Skeletal muscle tissue (tissue), 4 donors: ENCODE data around the gene RGS7. TPM values are rescaled to one million over a fixed set of nuclear protein-coding genes. Genes with fewer than 3 reads are reported as not detected.

Experiments
- H3K27ac ChIP-seq: one replicate; pipeline ENCODE4 v1.7.0; 2013; ENCODE audit warnings: mild to moderate bottlenecking, low read depth, low read length, inconsistent platforms
- H3K27me3 ChIP-seq, 3 donors: one replicate each; pipeline ENCODE4 v1.7.0; 2013; ENCODE audit warnings: low read length in 3 of 3; ENCODE audit not compliant: control insufficient read depth in 3 of 3, insufficient read depth in 3 of 3
- H3K36me3 ChIP-seq, 3 donors: one replicate each; pipeline ENCODE4 v1.7.0; 2013; ENCODE audit warnings: low read length in 3 of 3; ENCODE audit not compliant: control insufficient read depth in 3 of 3, insufficient read depth in 3 of 3
- H3K4me1 ChIP-seq, 3 donors: one replicate each; pipeline ENCODE4 v1.7.0; 2013; ENCODE audit warnings: low read length in 3 of 3, mild to moderate bottlenecking in 3 of 3; ENCODE audit not compliant: control insufficient read depth in 3 of 3, insufficient read depth in 3 of 3
- H3K4me3 ChIP-seq, 3 donors: one replicate each; pipeline ENCODE4 v1.7.0; 2013; ENCODE audit warnings: low read length in 3 of 3
- H3K9ac ChIP-seq, 3 donors: one replicate each; pipeline ENCODE4 v1.7.0; 2013; ENCODE audit warnings: low read length in 3 of 3, mild to moderate bottlenecking in 3 of 3, moderate library complexity in 2 of 3, low read depth in 1 of 3
- H3K9me3 ChIP-seq, 3 donors: one replicate each; pipeline ENCODE4 v1.7.0; 2013; ENCODE audit warnings: low read length in 3 of 3; ENCODE audit not compliant: control insufficient read depth in 3 of 3
- total RNA-seq: library from RNA; depleted of rRNA; stranded (reverse); fragments of >200 nt; gene quantifications from one replicate; pipeline ENCODE4 v1.2.3, GENCODE V29; 2014
- donor health status: Osteomylitis.

RGS7 gene
- total RNA-seq, 1 donor from 2014 or later = not detected

GRCh38 chr1:240806200-240806745 is 550.7 kb downstream of the RGS7 start:
- Histone ChIP-seq H3K27ac (no peak overlapping the region), H3K27me3 (no peaks in the 10 kb centered on the region), H3K36me3 (no peaks in the 10 kb centered on the region), H3K4me1 (no peaks in the 10 kb centered on the region), H3K9me3 (no peaks in the 10 kb centered on the region), H3K9ac (no peak overlapping the region), H3K4me3 (no peak overlapping the region)

GRCh38 chr1:240804475-240804874 is 552.5 kb downstream of the RGS7 start:
- Histone ChIP-seq H3K9ac (no peak overlapping the region), H3K36me3 (no peaks in the 10 kb centered on the region), H3K9me3 (peaks cover 0 to 2% (median 0%) of the 10 kb centered on the region in 3 donors), H3K4me1 (no peaks in the 10 kb centered on the region), H3K27me3 (no peaks in the 10 kb centered on the region), H3K4me3 (no peak overlapping the region), H3K27ac (no peak overlapping the region)

DNA sequence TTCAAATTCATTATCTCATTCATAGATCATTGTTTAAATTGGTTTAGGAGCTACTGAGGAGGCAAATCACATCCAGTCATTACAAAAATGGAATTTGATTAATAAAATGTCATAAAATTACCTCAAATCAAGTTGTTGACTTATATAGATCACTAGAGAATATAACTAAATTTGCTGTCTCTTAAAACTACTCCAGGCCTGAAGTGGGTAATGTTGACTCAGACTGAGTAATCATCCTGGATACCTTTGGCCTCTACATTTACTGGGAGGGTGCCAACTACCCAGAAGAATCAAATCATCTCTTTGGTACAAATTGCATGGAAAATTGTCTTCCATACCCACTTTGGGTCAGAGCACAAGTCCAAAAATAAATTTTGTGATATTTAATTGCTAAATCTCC is 553.9 kb downstream of the RGS7 start:
- Histone ChIP-seq H3K4me1 (no peaks in the 10 kb centered on the region), H3K9ac (no peak overlapping the region), H3K4me3 (no peak overlapping the region), H3K36me3 (no peaks in the 10 kb centered on the region), H3K9me3 (peaks cover 0 to 2% (median 0%) of the 10 kb centered on the region in 3 donors), H3K27ac (no peak overlapping the region), H3K27me3 (no peaks in the 10 kb centered on the region)

DNA sequence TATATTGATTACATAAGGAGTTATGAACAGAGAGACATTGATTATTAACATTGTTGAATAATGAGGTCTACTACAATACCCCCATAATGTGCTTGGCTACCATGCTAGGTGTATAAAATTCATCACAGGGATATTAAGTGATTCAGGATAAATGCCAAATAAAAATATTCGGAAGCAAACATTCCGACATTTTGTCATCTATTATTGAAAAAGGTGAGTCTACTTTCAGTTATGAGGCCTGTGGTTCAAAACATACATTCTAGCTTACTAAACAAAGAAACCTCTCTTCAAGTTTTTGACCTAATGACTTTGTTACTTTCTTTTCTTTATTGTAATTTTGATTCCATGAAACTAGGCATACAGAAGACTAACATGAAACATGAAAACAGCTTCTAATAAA is 554.7 kb downstream of the RGS7 start:
- H3K4me3 ChIP-seq = no peak overlapping the region
- no peak overlapping the region for H3K9ac ChIP-seq
- H3K4me1 ChIP-seq = no peaks in the 10 kb centered on the region
- H3K36me3 ChIP-seq = no peaks in the 10 kb centered on the region
- H3K27me3 ChIP-seq = no peaks in the 10 kb centered on the region
- H3K9me3 ChIP-seq = peaks cover 0 to 2% (median 0%) of the 10 kb centered on the region in 3 donors
- no peak overlapping the region for H3K27ac ChIP-seq

DNA sequence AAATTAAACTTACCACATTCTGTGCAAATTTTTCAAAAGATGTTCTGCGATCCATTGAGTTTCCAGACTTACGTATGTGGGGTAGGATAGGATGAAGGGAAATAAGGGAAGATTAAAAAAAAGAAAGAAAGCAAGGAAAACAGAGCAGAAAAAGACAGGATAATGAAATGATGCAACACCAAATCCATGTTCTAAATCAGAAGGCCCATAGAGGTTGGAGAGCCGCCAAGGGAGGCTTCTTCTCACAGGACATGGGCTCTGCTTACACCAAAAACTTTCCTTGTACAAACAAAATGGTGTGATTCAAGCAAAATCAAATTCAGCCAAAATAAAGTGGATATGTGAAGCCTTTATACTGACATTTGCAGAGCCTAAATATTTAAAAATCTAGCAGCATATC is 555.6 kb downstream of the RGS7 start:
- no peaks in the 10 kb centered on the region for H3K27me3 ChIP-seq
- peaks cover 0 to 2% (median 0%) of the 10 kb centered on the region in 3 donors for H3K9me3 ChIP-seq
- H3K4me3 ChIP-seq = no peak overlapping the region
- no peaks in the 10 kb centered on the region for H3K36me3 ChIP-seq
- H3K9ac ChIP-seq = no peak overlapping the region
- H3K4me1 ChIP-seq = no peaks in the 10 kb centered on the region
- no peak overlapping the region for H3K27ac ChIP-seq

DNA sequence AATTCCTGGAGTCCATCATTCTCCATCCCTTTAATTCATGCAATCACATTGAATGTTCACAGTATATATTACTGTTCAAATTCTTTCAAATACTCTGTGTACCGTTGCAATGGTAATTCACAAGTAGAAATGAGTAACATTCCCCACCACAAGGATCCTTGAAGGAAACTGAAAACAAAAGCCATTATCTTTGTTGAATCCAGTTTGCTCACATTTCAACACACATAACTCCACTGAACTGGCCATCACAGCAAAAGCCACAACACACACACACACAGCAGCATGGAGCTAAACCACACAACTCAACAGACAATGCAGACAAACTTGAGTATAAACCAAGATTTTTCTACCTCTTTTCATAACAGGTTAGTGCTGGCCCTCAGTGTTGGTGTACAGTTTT is 556.7 kb downstream of the RGS7 start:
- Histone ChIP-seq H3K4me1 (no peaks in the 10 kb centered on the region), H3K4me3 (no peak overlapping the region), H3K9me3 (peaks cover 0 to 2% (median 0%) of the 10 kb centered on the region in 3 donors), H3K27ac (no peak overlapping the region), H3K27me3 (no peaks in the 10 kb centered on the region), H3K9ac (no peak overlapping the region), H3K36me3 (no peaks in the 10 kb centered on the region)

DNA sequence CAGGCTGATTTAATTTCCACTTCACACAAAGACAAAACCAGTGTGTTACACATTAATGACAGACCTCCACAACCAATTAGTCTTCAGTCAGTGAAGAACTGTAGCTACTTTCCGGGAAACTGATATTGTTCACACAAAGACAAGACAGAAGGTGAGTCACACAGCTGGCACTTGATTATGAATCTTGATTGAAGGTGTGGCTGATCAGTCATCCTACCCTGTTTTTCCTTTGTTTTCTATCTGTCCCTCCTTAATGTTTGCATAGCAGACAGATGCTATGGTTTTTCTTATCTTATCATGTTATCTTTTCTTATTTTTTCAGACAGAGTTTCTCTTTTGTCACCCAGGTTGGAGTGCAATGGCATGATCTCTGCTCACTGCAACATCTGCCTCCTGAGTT is 560.0 kb downstream of the RGS7 start:
- H3K27me3 ChIP-seq = no peaks in the 10 kb centered on the region
- H3K4me3 ChIP-seq = no peak overlapping the region
- H3K9me3 ChIP-seq = peaks cover 0 to 2% (median 0%) of the 10 kb centered on the region in 3 donors
- no peak overlapping the region for H3K9ac ChIP-seq
- H3K4me1 ChIP-seq = no peaks in the 10 kb centered on the region
- no peaks in the 10 kb centered on the region for H3K36me3 ChIP-seq
- no peak overlapping the region for H3K27ac ChIP-seq

DNA sequence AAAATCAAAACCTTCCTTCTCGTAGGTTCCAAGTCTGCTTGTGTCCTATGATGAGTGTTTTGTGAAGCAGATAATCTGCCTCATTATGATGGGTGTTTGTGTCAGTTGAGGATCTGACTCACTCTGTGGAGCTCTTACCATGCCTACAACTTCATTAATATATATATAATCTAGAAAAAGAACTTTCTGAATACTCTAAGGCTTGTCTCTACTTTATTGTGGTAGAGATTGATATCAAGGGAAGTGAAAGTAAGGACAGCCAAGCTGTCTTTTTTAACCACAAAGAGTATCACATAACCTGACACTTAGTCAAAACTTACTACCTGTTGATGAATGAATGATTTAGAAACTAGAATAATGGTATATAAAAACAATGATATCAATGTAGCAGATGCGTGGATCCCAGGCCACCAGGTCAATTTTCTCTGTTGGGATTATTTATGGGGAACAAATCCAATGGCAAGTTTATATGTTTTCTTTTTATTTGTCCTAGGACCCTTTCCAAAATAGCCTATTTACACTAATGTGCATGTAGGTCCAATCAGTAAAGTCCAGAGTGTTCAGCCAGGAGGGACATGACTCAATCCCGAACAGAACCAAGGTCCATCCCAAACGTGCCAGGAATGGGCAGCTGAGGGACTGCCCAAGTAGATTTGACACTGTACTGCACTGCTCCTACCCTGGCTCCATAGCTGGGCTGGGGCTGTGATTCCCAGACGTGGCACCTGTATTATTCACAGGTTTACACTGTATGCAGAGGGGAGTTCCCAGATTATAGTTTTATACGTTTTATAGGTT is 562.8 kb downstream of the RGS7 start:
- Histone ChIP-seq H3K4me1 (no peaks in the 10 kb centered on the region), H3K36me3 (no peaks in the 10 kb centered on the region), H3K27me3 (no peaks in the 10 kb centered on the region), H3K9me3 (no peaks in the 10 kb centered on the region), H3K27ac (no peak overlapping the region), H3K4me3 (no peak overlapping the region), H3K9ac (no peak overlapping the region)

DNA sequence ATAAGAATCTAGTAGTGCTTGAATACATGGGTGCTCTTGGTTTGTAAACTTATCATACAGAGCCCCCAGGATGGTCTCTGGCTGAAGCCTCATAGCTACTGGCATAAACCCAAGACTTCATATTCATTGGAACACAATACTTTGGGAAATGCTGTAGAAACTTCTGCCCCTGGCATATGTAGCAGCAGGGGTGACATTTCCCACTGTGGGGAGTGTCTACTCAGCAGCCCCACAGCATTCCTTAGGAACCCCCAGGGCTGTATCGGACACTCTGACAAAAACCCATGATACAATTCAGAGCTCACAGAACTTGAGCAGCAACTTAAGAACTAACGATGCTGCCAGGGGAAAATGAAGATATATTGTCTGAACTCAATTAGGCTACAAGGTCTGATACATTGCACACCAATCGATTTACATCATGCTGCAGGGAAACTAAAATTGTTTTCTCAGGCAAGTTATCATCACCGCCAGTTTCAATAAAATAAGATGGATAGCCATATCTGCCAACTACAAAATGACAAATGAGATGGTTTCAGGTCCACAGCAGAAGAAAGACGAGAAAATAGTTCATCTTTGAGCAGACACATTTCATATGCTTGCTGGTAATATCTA is 564.0 kb downstream of the RGS7 start:
- Histone ChIP-seq H3K36me3 (no peaks in the 10 kb centered on the region), H3K27ac (no peak overlapping the region), H3K9ac (no peak overlapping the region), H3K4me3 (no peak overlapping the region), H3K27me3 (no peaks in the 10 kb centered on the region), H3K4me1 (no peaks in the 10 kb centered on the region), H3K9me3 (no peaks in the 10 kb centered on the region)

DNA sequence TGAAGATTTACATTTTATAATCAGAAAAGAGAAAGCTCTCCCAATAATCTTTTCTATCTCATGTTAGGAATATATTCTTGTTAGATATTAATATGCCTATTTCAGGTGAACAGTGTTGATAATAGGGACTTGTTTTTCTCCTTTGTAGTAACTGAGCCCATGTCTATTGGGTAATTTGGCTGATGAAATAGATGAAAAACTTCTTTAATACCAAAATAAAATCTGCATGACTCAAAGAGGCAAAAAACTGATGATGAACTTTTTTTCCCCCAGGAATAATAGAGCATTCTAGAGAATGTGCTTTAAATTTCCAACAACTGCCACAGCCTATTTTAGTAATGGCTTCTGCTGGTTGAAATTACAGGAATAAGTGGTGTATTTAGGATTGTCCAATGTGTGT is 566.1 kb downstream of the RGS7 start:
- no peak overlapping the region for H3K9ac ChIP-seq
- no peaks in the 10 kb centered on the region for H3K4me1 ChIP-seq
- no peak overlapping the region for H3K27ac ChIP-seq
- no peak overlapping the region for H3K4me3 ChIP-seq
- no peaks in the 10 kb centered on the region for H3K27me3 ChIP-seq
- H3K36me3 ChIP-seq = no peaks in the 10 kb centered on the region
- no peaks in the 10 kb centered on the region for H3K9me3 ChIP-seq
